ENCODE results near the gene LAMC1.

The LAMC1 gene

GRCh38 chr1:183023146-183023600, at the start of gene LAMC1:
TSS of gene LAMC1 (plus strand) at chr1:183023420. CDS start at chr1:183023717, 297 bp downstream.
- DNase-seq = peak; percentile 67

GRCh38 chr1:182974506-182975191, 48.6 kb upstream of the LAMC1 start:
- no peak for DNase-seq

- DNase-seq = no peak
These were observed 45.7 kb upstream of the LAMC1 start for GRCh38 chr1:182977480-182977879.

- no peak for DNase-seq
These were observed 44.9 kb upstream of the LAMC1 start for GRCh38 chr1:182978151-182978853.

GRCh38 chr1:182984138-182984537, 39.1 kb upstream of the LAMC1 start:
- no peak for DNase-seq

- DNase-seq = no peak
These were observed 38.6 kb upstream of the LAMC1 start for GRCh38 chr1:182984621-182985020.

GRCh38 chr1:182985876-182986275, 37.3 kb upstream of the LAMC1 start:
- DNase-seq = no peak

GRCh38 chr1:182990413-182991144, 32.6 kb upstream of the LAMC1 start:
- no peak for DNase-seq

GRCh38 chr1:182993746-182994145, 29.5 kb upstream of the LAMC1 start:
- no peak for DNase-seq

- DNase-seq = no peak
These were observed 27.3 kb upstream of the LAMC1 start for GRCh38 chr1:182995894-182996293.

- no peak for DNase-seq
These were observed 26.4 kb upstream of the LAMC1 start for GRCh38 chr1:182996816-182997215.

GRCh38 chr1:182998482-182998881, 24.7 kb upstream of the LAMC1 start:
- no peak for DNase-seq

- no peak for DNase-seq
These were observed 22.9 kb upstream of the LAMC1 start for GRCh38 chr1:183000167-183000962.

GRCh38 chr1:183002267-183002666, 21.0 kb upstream of the LAMC1 start:
- no peak for DNase-seq

GRCh38 chr1:183002797-183003196, 20.4 kb upstream of the LAMC1 start:
- DNase-seq = no peak

- DNase-seq = no peak
These were observed 20.0 kb upstream of the LAMC1 start for GRCh38 chr1:183003203-183003602.

- no peak for DNase-seq
These were observed 19.1 kb upstream of the LAMC1 start for GRCh38 chr1:183004141-183004540.

- no peak for DNase-seq
These were observed 11.4 kb upstream of the LAMC1 start for GRCh38 chr1:183011859-183012258.

- DNase-seq = no peak
These were observed 10.8 kb upstream of the LAMC1 start for GRCh38 chr1:183012301-183012994.

- DNase-seq = no peak
These were observed 4.0 kb upstream of the LAMC1 start for GRCh38 chr1:183019139-183019740.

GRCh38 chr1:183019860-183020259, 3.4 kb upstream of the LAMC1 start:
- DNase-seq = no peak
